Mesodermal cell (in vitro differentiated cells): ENCODE results near the gene STK4.

ENCODE experiments used
- H3K27ac ChIP-seq: 2 replicates; pipeline ENCODE4 v1.7.0; 2013; ENCODE audit warnings: mild to moderate bottlenecking, low read depth, low read length, moderate library complexity; ENCODE audit not compliant: severe bottlenecking
- H3K36me3 ChIP-seq: 2 replicates; pipeline ENCODE4 v1.7.1; 2013; ENCODE audit warnings: mild to moderate bottlenecking, low read length, moderate library complexity; ENCODE audit not compliant: control insufficient read depth, insufficient read depth
- H3K4me1 ChIP-seq: one replicate; pipeline ENCODE4 v1.7.1; 2013; ENCODE audit warnings: mild to moderate bottlenecking, low read length; ENCODE audit not compliant: insufficient read depth, control insufficient read depth, poor library complexity, severe bottlenecking
- H3K4me3 ChIP-seq: 2 replicates; pipeline ENCODE4 v1.7.0; 2013; ENCODE audit warnings: low read length, control low read depth, mild to moderate bottlenecking; ENCODE audit not compliant: insufficient read depth, poor library complexity, severe bottlenecking; ENCODE audit errors: extremely low read depth
- H3K9me3 ChIP-seq: 2 replicates; pipeline ENCODE4 v1.7.1; 2013; ENCODE audit warnings: mild to moderate bottlenecking, low read length, moderate library complexity; ENCODE audit not compliant: control insufficient read depth
- WGBS, 2 experiments: methylation state at CpG; one replicate each; pipeline ENCODE4 v1.1.5; 2013; ENCODE audit warnings: missing lambda C conversion rate in 2 of 2; ENCODE audit not compliant: insufficient coverage in 2 of 2; 5-methylcytosine and 5-hydroxymethylcytosine counted together

The STK4 gene

DNA sequence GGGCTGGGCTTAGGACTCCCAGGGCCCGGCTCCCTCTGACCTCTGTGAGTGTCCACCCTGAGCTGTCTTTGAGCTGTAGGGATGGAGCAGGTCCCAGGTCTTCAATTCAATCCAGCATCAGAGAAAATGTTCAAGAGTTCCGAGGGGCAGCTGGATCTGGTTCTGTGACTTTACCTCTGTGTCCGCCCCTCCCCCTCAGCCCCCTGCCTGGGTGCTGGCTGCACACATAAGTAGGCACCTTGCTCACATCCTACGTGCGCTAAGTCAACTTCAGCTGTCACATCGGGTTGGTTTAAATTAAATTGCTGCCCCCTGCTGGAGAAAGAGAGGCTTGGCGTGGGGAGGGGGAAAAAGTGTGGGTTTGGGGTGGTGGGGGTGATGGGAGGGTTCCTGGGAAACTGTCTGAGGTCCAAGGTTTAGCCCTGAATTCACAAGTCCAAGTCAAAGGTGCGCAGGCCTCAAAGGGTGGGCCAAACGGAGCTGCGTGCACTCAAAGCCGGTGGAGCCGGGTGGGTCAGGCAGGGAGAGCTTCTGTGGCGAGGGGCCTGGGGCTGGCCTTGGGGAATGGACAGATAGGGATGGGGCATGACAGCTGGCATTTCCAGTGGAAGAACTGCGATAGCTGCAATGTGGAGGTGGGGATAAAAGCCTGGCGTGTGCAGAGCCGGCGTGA is 145.6 kb downstream of the STK4 start:
- 63 to 90% methylated on average over 11 of the region's 17 CpGs for WGBS, 2 experiments
- H3K4me1 ChIP-seq: no peaks in the 10 kb centered on the region
- no peak overlapping the region for H3K27ac ChIP-seq
- H3K9me3 ChIP-seq: no peaks in the 10 kb centered on the region
- no peak overlapping the region for H3K4me3 ChIP-seq
- no peaks in the 10 kb centered on the region for H3K36me3 ChIP-seq

DNA sequence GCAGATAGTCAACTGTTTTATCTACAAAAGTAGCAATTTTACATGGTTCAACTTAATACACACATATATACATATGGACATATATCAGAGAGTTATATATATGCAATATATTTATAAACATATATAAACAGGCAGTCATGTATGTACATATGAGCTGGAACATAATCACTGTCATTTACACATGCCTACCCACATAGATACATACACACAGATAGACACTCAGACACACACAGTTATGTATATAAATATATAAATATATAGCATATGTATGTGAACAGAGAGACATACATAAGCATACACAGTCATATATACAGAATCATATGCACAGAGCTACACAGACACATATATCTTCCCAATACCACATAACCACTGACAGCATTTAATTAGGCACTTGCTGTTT is 146.4 kb downstream of the STK4 start:
- H3K9me3 ChIP-seq: no peaks in the 10 kb centered on the region
- H3K36me3 ChIP-seq: no peaks in the 10 kb centered on the region
- no peaks in the 10 kb centered on the region for H3K4me1 ChIP-seq
- H3K4me3 ChIP-seq: no peak overlapping the region
- no peak overlapping the region for H3K27ac ChIP-seq

DNA sequence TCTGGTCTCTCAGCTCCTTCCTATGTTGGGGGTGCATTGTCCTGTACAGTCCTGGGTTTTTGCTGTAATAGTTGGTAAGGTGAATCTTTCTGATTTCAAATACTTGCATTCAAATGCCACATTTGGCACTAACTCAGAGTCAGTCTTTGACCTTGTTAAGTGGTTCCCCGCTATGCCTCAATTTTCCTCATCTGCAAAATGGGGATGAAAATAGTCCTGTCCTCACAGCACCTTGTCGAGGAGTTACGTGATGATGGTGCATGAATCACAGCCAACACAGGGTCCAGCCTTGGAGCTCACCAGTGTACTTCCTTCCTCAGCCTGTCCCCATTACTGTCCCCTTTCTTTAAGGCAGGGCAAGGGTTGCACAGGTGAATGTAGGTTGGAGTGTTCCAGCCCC is 147.6 kb downstream of the STK4 start:
- H3K9me3 ChIP-seq: no peaks in the 10 kb centered on the region
- no peak overlapping the region for H3K27ac ChIP-seq
- H3K4me3 ChIP-seq: no peak overlapping the region
- H3K36me3 ChIP-seq: no peaks in the 10 kb centered on the region
- WGBS, 2 experiments: 87 to 93% methylated on average over 3 of the region's 3 CpGs
- no peaks in the 10 kb centered on the region for H3K4me1 ChIP-seq

DNA sequence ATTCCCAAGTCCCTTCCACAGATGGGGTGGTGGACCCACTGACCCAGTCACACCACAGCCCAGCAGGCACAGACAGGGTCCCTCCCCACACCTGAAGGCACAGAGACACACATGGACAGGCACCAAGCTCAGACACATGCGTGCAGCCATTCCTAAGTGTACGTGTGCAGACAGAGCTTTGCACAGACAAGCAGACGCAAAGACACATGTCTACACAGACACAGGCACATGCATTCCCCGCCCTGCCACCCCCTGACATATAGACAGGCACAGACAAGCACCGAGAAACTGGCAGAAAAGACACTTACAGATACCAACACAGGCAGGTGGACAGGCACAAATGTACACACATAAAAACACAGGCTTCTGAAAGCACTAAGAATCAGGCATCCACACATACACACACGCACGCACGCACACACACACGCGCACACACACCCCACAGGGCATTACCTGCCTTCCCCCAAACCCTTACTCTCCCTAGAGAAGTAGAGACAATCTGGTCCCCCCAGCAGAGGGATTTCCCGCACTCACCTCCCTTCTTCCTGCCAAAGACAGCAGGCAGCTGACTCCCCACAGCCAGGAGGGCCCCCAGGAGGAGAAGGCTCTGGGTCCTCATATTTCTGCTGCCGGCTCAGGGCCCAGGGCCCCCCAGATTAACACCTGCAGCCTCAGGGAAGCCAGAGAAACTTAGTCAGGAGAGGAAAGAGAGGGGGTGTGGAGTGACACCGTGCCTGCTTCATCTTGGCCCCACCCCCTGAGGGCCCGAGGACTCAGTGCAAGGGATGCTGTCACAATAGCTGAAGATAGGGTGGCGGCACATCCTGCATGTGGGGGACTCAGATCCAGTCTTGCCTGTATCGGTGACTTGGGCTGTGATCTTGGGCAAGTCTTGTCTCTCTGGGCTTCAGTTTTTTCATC is 148.4 kb downstream of the STK4 start, which contains the start of gene WFDC5:
Gene WFDC5 (minus strand): TSS at position 710 of the 921 bp plus-strand sequence. CDS start 91 bp downstream, at position 619.
- H3K27ac ChIP-seq: no peak within 1 kb of the TSS
- no peaks in the 10 kb centered on the region for H3K9me3 ChIP-seq
- 66 to 70% methylated on average over 10 to 15 of the region's 16 CpGs for WGBS, 2 experiments
- H3K36me3 ChIP-seq: no peaks in the 10 kb centered on the region
- no peaks in the 10 kb centered on the region for H3K4me1 ChIP-seq
- no peak within 1 kb of the TSS for H3K4me3 ChIP-seq

DNA sequence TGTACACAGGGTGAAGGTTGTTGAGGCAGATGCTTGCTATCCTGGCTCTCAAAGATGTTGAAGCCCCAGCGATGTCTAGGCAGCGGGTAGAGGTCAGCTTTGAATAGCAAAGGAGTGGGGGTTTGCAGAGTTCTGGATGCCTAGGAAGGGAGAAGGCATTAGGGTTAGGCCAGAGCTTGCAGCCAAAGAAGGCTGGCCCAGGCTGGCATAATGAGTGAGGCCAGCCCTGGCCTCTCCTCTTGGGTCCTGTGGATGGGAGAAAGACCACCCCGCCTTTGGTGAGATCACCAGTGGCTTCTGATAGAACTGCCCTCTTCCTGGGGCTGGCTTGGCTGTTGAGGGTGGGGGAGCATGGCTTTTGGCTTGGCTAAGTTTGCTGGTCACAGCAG is 149.1 kb downstream of the STK4 start:
- Histone ChIP-seq H3K36me3 (no peaks in the 10 kb centered on the region), H3K4me3 (no peak overlapping the region), H3K4me1 (no peaks in the 10 kb centered on the region), H3K27ac (no peak overlapping the region), H3K9me3 (no peaks in the 10 kb centered on the region)
- 83 to 91% methylated on average over 3 of the region's 3 CpGs for WGBS, 2 experiments

DNA sequence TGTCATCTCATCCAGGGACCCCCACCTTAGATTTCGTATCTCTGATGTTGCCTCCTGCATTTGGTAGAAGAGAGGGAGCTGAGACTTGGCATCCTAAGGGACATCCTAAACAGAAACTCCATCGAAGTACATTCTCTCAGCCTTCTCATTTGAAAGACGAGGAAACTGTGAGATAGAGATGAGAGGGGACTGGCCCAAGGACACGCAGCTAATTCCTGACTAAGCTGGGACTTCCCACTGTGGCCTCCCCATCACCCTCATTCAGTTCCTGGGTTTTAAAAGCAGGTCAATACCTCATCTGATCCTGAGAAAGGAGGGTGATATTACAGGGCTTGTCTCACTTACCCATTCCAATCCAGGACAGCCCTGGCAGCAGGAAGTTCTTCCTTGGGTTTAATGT is 149.5 kb downstream of the STK4 start:
- Histone ChIP-seq H3K9me3 (no peaks in the 10 kb centered on the region), H3K36me3 (no peaks in the 10 kb centered on the region), H3K4me1 (no peaks in the 10 kb centered on the region), H3K27ac (no peak overlapping the region), H3K4me3 (no peak overlapping the region)
- WGBS, 2 experiments: 90 to 91% methylated on average over 3 to 4 of the region's 4 CpGs

DNA sequence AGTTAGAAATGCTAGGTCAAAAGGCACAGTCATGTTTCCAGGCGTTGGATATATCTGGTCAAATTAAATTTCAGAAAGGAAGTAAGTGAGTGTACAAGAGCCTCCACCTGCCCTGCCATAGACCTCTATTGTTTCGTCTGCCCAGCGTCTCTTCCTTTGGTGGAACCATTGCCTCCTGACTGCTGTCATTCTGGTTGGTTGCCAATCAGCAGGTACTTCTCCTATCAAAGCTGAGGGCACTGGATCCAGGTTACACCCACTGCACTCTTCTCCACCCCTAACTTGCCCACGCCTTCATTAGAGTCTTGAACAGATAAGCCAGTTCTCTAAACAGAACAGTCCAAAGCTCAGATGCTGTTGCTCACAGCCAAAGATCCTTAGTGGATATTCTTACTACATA is 151.3 kb downstream of the STK4 start:
- no peaks in the 10 kb centered on the region for H3K4me1 ChIP-seq
- H3K36me3 ChIP-seq: no peaks in the 10 kb centered on the region
- H3K4me3 ChIP-seq: no peak overlapping the region
- no peaks in the 10 kb centered on the region for H3K9me3 ChIP-seq
- WGBS, 2 experiments: 82 to 85% methylated on average over 3 to 4 of the region's 4 CpGs
- no peak overlapping the region for H3K27ac ChIP-seq

DNA sequence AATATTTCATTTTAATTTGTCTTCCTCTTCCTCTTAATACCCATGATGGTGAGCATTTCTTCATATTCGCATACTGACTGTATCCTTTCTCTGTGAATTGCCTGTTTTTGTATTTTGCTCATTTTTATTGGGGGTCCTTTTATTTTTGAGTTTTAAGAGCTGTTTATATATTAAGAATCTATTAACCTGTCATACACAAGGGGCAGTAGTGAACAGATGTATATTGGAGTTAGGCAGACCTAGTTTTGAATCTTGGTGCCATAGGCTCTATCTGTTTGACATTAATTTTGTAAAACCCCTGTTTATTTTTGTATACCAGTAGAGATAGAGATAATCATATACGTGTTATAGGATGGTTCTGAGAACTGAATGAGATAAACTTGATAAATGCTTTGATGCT is 151.7 kb downstream of the STK4 start:
- no CpG with 5 or more reads among the region's 2 CpGs for WGBS, 2 experiments
- Histone ChIP-seq H3K9me3 (no peaks in the 10 kb centered on the region), H3K4me3 (no peak overlapping the region), H3K27ac (no peak overlapping the region), H3K36me3 (no peaks in the 10 kb centered on the region), H3K4me1 (no peaks in the 10 kb centered on the region)

DNA sequence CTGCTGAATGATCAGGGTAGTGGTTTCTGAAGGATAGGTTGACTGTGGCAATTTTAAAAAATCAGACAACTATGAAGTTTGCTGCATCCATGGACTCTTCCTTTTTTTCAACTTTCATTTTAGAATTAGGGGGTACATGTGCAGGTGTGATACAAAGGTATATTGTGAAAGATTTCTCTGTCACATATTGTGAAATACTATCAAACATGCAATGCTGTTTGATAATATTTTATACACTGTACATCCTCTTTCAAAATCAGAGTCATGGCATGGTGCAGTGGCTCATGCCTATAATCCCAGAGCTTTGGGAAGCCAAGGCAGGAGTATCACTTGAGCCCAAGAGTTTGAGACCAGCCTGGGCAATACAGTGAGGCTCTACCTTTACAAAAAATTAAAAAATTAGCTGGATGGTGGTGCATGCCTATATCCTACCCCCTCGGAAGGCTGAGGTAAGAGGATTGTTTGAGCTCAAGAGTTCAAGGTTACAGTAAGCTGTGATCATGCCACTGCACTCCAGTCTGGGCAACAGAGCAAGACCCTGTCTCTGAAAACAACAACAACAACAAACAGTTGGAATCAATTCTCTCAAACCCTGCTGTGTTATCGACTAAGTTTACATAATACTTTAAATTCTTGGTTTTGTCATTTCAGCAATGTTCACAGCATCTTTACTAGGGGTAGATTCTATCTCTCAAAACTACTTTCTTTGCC is 153.4 kb downstream of the STK4 start:
- Histone ChIP-seq H3K36me3 (no peaks in the 10 kb centered on the region), H3K4me3 (no peak overlapping the region), H3K9me3 (no peaks in the 10 kb centered on the region), H3K4me1 (no peaks in the 10 kb centered on the region), H3K27ac (no peak overlapping the region)
- 92% methylated on average over 2 of the region's 2 CpGs; no CpG with 5 or more reads in 1 of the 2 experiments for WGBS, 2 experiments

DNA sequence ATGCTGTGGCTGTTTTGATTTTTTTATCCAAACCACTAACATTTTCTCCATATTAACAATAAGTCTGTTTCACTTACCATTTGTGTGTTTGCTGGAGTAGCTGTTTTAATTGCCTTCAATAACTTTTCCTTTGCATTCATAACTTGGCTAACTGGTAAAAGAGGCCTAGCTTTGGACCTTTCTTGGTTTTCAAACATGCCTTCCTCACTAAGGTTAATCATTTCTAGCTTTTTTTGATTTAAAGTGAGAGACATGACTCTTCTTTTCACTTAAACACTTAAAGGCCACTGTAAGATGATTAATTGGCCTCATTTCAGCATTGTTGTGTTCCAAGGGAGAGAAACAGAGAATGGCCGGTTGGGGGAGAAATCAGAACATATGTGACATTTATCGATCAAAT is 155.1 kb downstream of the STK4 start:
- Histone ChIP-seq H3K36me3 (no peaks in the 10 kb centered on the region), H3K4me1 (no peaks in the 10 kb centered on the region), H3K27ac (no peak overlapping the region), H3K9me3 (no peaks in the 10 kb centered on the region), H3K4me3 (no peak overlapping the region)
- 100% methylated on average over 1 of the region's 2 CpGs; no CpG with 5 or more reads in 1 of the 2 experiments for WGBS, 2 experiments
